ENCODE measurements around the gene IZUMO4.

- TF ChIP-seq EZH2 (IDR thresholded peaks at IDR 0.05; ENCODE audit: low read depth) (no peak), CTCF (conservative IDR thresholded peaks at IDR 0.05) (no peak)
Observed at GRCh38 chr19:2064395-2064787, 32.3 kb upstream of the IZUMO4 start.

Data from PC-9 (cell line).